Left lung (tissue), 10 donors: ENCODE results near the gene SYNDIG1. TPM values are rescaled to one million over a fixed set of nuclear protein-coding genes. Genes with fewer than 3 reads are reported as not detected.

Source experiments
- ATAC-seq: fragments of 200-7000 bp; cut with Tn5 transposase; one replicate; pipeline ENCODE4 v1.9.1; 2020; ENCODE audit warnings: moderate library complexity
- DNase-seq, 4 donors: peaks; one replicate each; pipeline ENCODE4 v3.0.0-alpha.2; 2013 to 2020
- H3K27ac ChIP-seq, 2 donors: fragments of 200-600 bp; sonication (generic) in 1 of 2; one replicate each; pipeline versions ENCODE4 v1.5.0 to v1.8.0; 2020 to 2021
- H3K27me3 ChIP-seq, 2 donors: fragments of 200-600 bp; sonication (generic) in 1 of 2; one replicate each; pipeline versions ENCODE4 v1.5.0 to v1.8.0; 2020 to 2021
- H3K36me3 ChIP-seq, 2 donors: fragments of 200-600 bp; sonication (generic) in 1 of 2; one replicate each; pipeline versions ENCODE4 v1.5.0 to v1.8.0; 2020 to 2021
- H3K4me1 ChIP-seq, 2 donors: fragments of 200-600 bp; one replicate each; pipeline ENCODE4 v1.8.0; 2021
- H3K4me3 ChIP-seq, 2 donors: fragments of 200-600 bp; sonication (generic) in 1 of 2; one replicate each; pipeline versions ENCODE4 v1.5.0 to v1.8.0; 2020 to 2021; ENCODE audit warnings: mild to moderate bottlenecking in 1 of 2
- H3K9me3 ChIP-seq, 2 donors: fragments of 200-600 bp; sonication (generic) in 1 of 2; one replicate each; pipeline versions ENCODE4 v1.5.0 to v1.8.0; 2020 to 2021
- CTCF ChIP-seq, 2 donors: fragments of 200-600 bp; sonication (generic) in 1 of 2; IDR thresholded peaks; one replicate each; pipeline versions ENCODE4 v1.5.0 to v1.8.0; 2021; ENCODE audit warnings: antibody characterized with exemption in 2 of 2
- intact Hi-C, 2 donors: fragments of 100-400 bp; cut with DNase I; formaldehyde crosslinking; loops; one replicate each; pipeline versions ENCODE4 v1.11.2 to v1.14.2; 2022
- polyA plus RNA-seq, 6 donors: library from polyadenylated mRNA; unstranded; fragments of 120-200 nt; gene quantifications; one replicate each; pipeline ENCODE4 v1.2.1, GENCODE V29; 2013; ENCODE audit not compliant: insufficient read length in 6 of 6
- total RNA-seq, 2 donors: library from RNA; stranded (reverse); fragmentation: NEBNext Ultra II Directional; extraction: Animal tissue kit (Norgen Biotek cat#: 25700); gene quantifications; one replicate each; pipeline ENCODE4 v1.2.1, GENCODE V29; 2021
- donor health status: DM: no; HTN: yes; CAD: no.
- donor health status: DM: no; HTN: no; CAD: no.

SYNDIG1 gene
- total and polyA plus RNA-seq, 8 donors = 1.3 to 7.8 (median 5.4) TPM

GRCh38 chr20:24478584-24478983, 9.2 kb downstream of the SYNDIG1 start:
- TF ChIP-seq CTCF (IDR thresholded peaks at IDR 0.05) = no peak
- no peaks in the 10 kb centered on the region for H3K9me3 ChIP-seq
- no peak overlapping the region for H3K27ac ChIP-seq
- H3K36me3 ChIP-seq = no peaks in the 10 kb centered on the region
- DNase-seq = no peak
- no peaks in the 10 kb centered on the region for H3K4me1 ChIP-seq
- intact Hi-C loops = no loop called here
- no peak for ATAC-seq
- no peak overlapping the region for H3K4me3 ChIP-seq
- H3K27me3 ChIP-seq = peaks cover 0 to 24% of the 10 kb centered on the region in 2 donors

DNA sequence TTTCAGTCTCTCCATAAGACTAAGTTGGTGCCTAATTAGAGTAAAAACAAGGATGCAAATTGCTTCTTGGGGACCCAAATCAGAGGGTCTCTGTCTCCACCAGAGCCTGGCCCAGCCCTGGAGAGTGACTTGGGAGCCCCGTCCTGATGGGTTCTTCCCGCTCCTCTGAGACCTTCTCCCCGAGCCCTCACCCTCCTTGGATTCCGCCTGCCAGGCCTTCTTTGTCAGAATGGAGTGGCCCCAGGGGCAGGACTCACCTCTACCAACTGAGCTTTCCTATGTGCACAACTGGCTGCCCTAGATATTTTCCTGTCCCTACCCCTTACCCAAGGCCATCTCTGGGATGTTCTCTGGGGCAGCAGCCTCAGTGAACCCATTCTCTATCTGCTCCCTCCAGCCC, 9.7 kb downstream of the SYNDIG1 start:
- H3K36me3 ChIP-seq = no peaks in the 10 kb centered on the region
- H3K27me3 ChIP-seq = peaks cover 0 to 19% of the 10 kb centered on the region in 2 donors
- no peaks in the 10 kb centered on the region for H3K9me3 ChIP-seq
- no peaks in the 10 kb centered on the region for H3K4me1 ChIP-seq
- no peak overlapping the region for H3K27ac ChIP-seq
- H3K4me3 ChIP-seq = no peak overlapping the region
- no peak for TF ChIP-seq CTCF (IDR thresholded peaks at IDR 0.05)
- no peak for ATAC-seq
- DNase-seq = no peak
- intact Hi-C loops = no loop called here

GRCh38 chr20:24479595-24479994, 10.2 kb downstream of the SYNDIG1 start:
- H3K4me3 ChIP-seq = no peak overlapping the region
- no peak for DNase-seq
- H3K4me1 ChIP-seq = no peaks in the 10 kb centered on the region
- no peaks in the 10 kb centered on the region for H3K36me3 ChIP-seq
- intact Hi-C loops = no loop called here
- H3K9me3 ChIP-seq = no peaks in the 10 kb centered on the region
- no peak overlapping the region for H3K27ac ChIP-seq
- ATAC-seq = no peak
- no peak for TF ChIP-seq CTCF (IDR thresholded peaks at IDR 0.05)
- peaks cover 0 to 14% of the 10 kb centered on the region in 2 donors for H3K27me3 ChIP-seq

GRCh38 chr20:24480509-24480908, 11.1 kb downstream of the SYNDIG1 start:
- ATAC-seq (no peak), DNase-seq (no peak)
- Histone ChIP-seq H3K27me3 (peaks cover 0 to 14% of the 10 kb centered on the region in 2 donors), H3K4me3 (no peak overlapping the region), H3K4me1 (no peaks in the 10 kb centered on the region), H3K9me3 (no peaks in the 10 kb centered on the region), H3K36me3 (no peaks in the 10 kb centered on the region), H3K27ac (no peak overlapping the region)
- intact Hi-C loops = no loop called here
- TF ChIP-seq CTCF (IDR thresholded peaks at IDR 0.05) = no peak

DNA sequence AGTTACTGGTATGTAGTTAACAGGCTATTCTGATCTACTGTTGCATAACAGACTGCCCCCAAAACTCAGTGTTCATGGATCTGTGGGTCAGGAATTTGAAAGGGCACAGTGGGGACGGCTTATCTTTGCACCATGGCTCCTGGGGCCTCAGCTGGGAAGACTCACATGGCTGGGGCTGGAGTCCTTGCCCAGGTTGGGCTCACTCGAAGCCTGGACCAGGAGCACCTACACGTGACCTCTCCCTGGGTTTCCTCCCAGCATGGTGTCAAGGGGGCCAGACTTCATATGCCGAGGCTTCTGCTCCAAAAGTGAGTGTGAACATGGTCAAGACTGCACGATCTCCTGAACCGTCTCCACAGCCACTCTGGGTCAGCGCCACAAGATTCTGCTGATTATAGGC, 11.7 kb downstream of the SYNDIG1 start:
- Histone ChIP-seq H3K4me1 (no peaks in the 10 kb centered on the region), H3K9me3 (no peaks in the 10 kb centered on the region), H3K27me3 (peaks cover 0 to 16% of the 10 kb centered on the region in 2 donors), H3K4me3 (no peak overlapping the region), H3K27ac (no peak overlapping the region), H3K36me3 (no peaks in the 10 kb centered on the region)
- DNase-seq (no peak), ATAC-seq (no peak)
- no peak for TF ChIP-seq CTCF (IDR thresholded peaks at IDR 0.05)
- intact Hi-C loops = no loop called here
